GM19438 (cell line): ENCODE data around the gene HECW1.

Experiments used
- ATAC-seq: cut with Tn5 transposase; IDR thresholded peaks from one replicate; pipeline ENCODE4 v1.9.1; 2021; ENCODE audit warnings: low read depth; ENCODE audit not compliant: unreplicated experiment

The HECW1 gene

GRCh38 chr7:43141091-43141490 is 28.6 kb downstream of the HECW1 start:
- no peak for ATAC-seq

GRCh38 chr7:43142703-43143102 is 30.3 kb downstream of the HECW1 start:
- no peak for ATAC-seq

GRCh38 chr7:43143918-43144589 is 31.6 kb downstream of the HECW1 start:
- no peak for ATAC-seq

- no peak for ATAC-seq
These were observed 35.8 kb downstream of the HECW1 start for GRCh38 chr7:43148161-43148731.

- ATAC-seq = no peak
These were observed 38.6 kb downstream of the HECW1 start for GRCh38 chr7:43151076-43151475.

GRCh38 chr7:43152696-43153095 is 40.2 kb downstream of the HECW1 start:
- no peak for ATAC-seq

GRCh38 chr7:43155636-43156035 is 43.2 kb downstream of the HECW1 start:
- no peak for ATAC-seq

GRCh38 chr7:43163885-43164284 is 51.4 kb downstream of the HECW1 start:
- ATAC-seq = no peak

- ATAC-seq = no peak
These were observed 52.3 kb downstream of the HECW1 start for GRCh38 chr7:43164757-43165156.

- ATAC-seq = no peak
These were observed 54.2 kb downstream of the HECW1 start for GRCh38 chr7:43166686-43167085.

- ATAC-seq = no peak
These were observed 56.6 kb downstream of the HECW1 start for GRCh38 chr7:43169076-43169475.

- no peak for ATAC-seq
These were observed 58.1 kb downstream of the HECW1 start for GRCh38 chr7:43170571-43170970.

GRCh38 chr7:43175570-43176200 is 63.2 kb downstream of the HECW1 start:
- ATAC-seq = no peak

GRCh38 chr7:43179393-43179792 is 66.9 kb downstream of the HECW1 start:
- ATAC-seq = no peak

- ATAC-seq = no peak
These were observed 80.5 kb downstream of the HECW1 start for GRCh38 chr7:43192806-43193460.

- ATAC-seq = no peak
These were observed 81.4 kb downstream of the HECW1 start for GRCh38 chr7:43193893-43194292.

- ATAC-seq = no peak
These were observed 82.8 kb downstream of the HECW1 start for GRCh38 chr7:43195256-43195655.

GRCh38 chr7:43195768-43196167 is 83.3 kb downstream of the HECW1 start:
- ATAC-seq = no peak

GRCh38 chr7:43196379-43196778 is 83.9 kb downstream of the HECW1 start:
- no peak for ATAC-seq

- ATAC-seq = no peak
These were observed 85.6 kb downstream of the HECW1 start for GRCh38 chr7:43198016-43198415.

- no peak for ATAC-seq
These were observed 86.2 kb downstream of the HECW1 start for GRCh38 chr7:43198599-43199090.
